GM23338 (cell line): ENCODE data around the gene NEK10.

Source experiments
- CTCF ChIP-seq, 2 experiments: fragments of 200-600 bp in 1 of 2; sonication (generic) in 1 of 2; conservative IDR thresholded peaks; 2 replicates each; pipeline versions ENCODE4 v1.5.1 to v1.6.1; 2016 to 2017; ENCODE audit warnings: antibody characterized with exemption in 2 of 2, low read depth in 2 of 2, mild to moderate bottlenecking in 2 of 2, moderate library complexity in 1 of 2
- EZH2 ChIP-seq: fragments of 200-600 bp; sonication (generic); IDR thresholded peaks from one replicate; pipeline ENCODE4 v1.8.0; 2017; ENCODE audit warnings: antibody characterized with exemption, mild to moderate bottlenecking, low read depth; ENCODE audit not compliant: unreplicated experiment
- EZH2phosphoT487 ChIP-seq: fragments of 200-600 bp; sonication (generic); IDR thresholded peaks from one replicate; pipeline ENCODE4 v1.8.1; 2018; ENCODE audit warnings: antibody characterized with exemption; ENCODE audit not compliant: unreplicated experiment
- JUNB ChIP-seq: IDR thresholded peaks from one replicate; pipeline ENCODE4 v1.6.1; 2016; ENCODE audit warnings: antibody characterized with exemption; ENCODE audit not compliant: unreplicated experiment
- NANOG ChIP-seq: IDR thresholded peaks from 2 replicates; pipeline ENCODE4 v1.6.1; 2016; ENCODE audit warnings: antibody characterized with exemption, borderline replicate concordance
- POLR2AphosphoS5 ChIP-seq: IDR thresholded peaks from 2 replicates; pipeline ENCODE4 v1.6.1; 2016; ENCODE audit warnings: antibody characterized with exemption, low read depth
- REST ChIP-seq: IDR thresholded peaks from one replicate; pipeline ENCODE4 v1.6.1; 2018; ENCODE audit warnings: antibody characterized with exemption; ENCODE audit not compliant: unreplicated experiment
- STAT1 ChIP-seq: IDR thresholded peaks from one replicate; pipeline ENCODE4 v1.6.1; 2016; ENCODE audit warnings: antibody characterized with exemption; ENCODE audit not compliant: unreplicated experiment
- ZNF114 ChIP-seq: fragments of 250-450 bp; sonication (Bioruptor Pico); IDR thresholded peaks from 2 replicates; pipeline ENCODE4 v1.5.0; 2020; ENCODE audit warnings: mild to moderate bottlenecking, moderate library complexity
- TF ChIP-seq, protein P1 (sequence below): IDR thresholded peaks from 2 replicates; pipeline ENCODE4 v1.6.1; 2016; ENCODE audit warnings: antibody characterized with exemption

DNA sequence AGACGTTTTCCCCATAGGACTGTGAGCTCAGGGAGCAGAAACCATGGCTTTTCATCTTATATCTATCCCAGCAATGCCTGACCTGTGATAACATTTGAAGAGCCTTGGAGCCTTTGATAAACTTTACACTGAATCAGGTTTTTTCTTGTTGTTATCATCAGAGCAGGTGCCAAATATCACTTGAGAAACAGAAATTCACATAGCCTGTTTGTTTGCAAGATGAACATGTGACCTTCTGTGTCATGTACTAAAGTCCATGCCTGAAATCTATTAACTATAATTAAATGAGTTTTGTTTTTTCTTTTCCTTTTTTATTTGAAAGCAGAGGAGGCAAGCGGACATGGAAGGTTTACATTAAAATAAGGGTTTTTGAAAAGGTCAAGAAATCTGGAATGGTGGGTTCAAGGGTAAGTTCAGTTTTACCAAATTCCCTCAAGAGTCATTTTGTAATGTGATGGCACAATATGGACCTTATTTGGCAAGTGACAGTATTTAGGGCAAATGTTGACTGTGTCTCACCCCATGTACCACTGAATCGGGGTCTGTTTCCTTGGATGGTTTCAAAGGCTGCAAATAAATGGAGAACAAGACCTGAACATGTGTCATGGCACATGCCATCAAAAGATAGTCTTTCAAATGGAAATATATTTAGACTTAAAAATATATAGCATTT is 90.7 kb downstream of the NEK10 start:
- no peak for TF ChIP-seq CTCF (conservative IDR thresholded peaks at IDR 0.05; ENCODE audit: low read depth in 2 of 2)
- no peak for TF ChIP-seq EZH2phosphoT487
- no peak for TF ChIP-seq EZH2
- TF ChIP-seq POLR2AphosphoS5: no peak
- TF ChIP-seq STAT1: no peak
- no peak for TF ChIP-seq ZNF114 (CRISPR knock-in tag)
- TF ChIP-seq REST: no peak
- no peak for TF ChIP-seq NANOG
- no peak for TF ChIP-seq JUNB
- TF ChIP-seq, protein P1, sequence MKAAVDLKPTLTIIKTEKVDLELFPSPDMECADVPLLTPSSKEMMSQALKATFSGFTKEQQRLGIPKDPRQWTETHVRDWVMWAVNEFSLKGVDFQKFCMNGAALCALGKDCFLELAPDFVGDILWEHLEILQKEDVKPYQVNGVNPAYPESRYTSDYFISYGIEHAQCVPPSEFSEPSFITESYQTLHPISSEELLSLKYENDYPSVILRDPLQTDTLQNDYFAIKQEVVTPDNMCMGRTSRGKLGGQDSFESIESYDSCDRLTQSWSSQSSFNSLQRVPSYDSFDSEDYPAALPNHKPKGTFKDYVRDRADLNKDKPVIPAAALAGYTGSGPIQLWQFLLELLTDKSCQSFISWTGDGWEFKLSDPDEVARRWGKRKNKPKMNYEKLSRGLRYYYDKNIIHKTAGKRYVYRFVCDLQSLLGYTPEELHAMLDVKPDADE: no peak
